HEK293 (cell line): ENCODE results near the gene SCN3A.

ENCODE experiments used
- TCF7L2 ChIP-seq: IDR thresholded peaks from 2 replicates; pipeline ENCODE4 v1.6.1; 2011; ENCODE audit warnings: low read depth, mild to moderate bottlenecking, inconsistent platforms, low read length, moderate library complexity, borderline replicate concordance
- ZBTB8A ChIP-seq: fragments of 450-650 bp; formaldehyde crosslinking; IDR thresholded peaks from 2 replicates; pipeline ENCODE4 v1.5.1; 2016; ENCODE audit warnings: missing biosample characterization, missing genetic modification characterization
- ZNF121 ChIP-seq: fragments of 450-650 bp; formaldehyde crosslinking; IDR thresholded peaks from 2 replicates; pipeline ENCODE4 v1.5.1; 2016; ENCODE audit warnings: missing biosample characterization, missing genetic modification characterization
- ZNF23 ChIP-seq: fragments of 450-650 bp; formaldehyde crosslinking; IDR thresholded peaks from 2 replicates; pipeline ENCODE4 v1.5.1; 2016; ENCODE audit warnings: missing biosample characterization, missing genetic modification characterization, borderline replicate concordance
- ZNF24 ChIP-seq: fragments of 450-650 bp; formaldehyde crosslinking; IDR thresholded peaks from 2 replicates; pipeline ENCODE4 v1.5.1; 2016; ENCODE audit warnings: missing biosample characterization, missing genetic modification characterization
- TF ChIP-seq, protein P1 (sequence below): fragments of 450-650 bp; formaldehyde crosslinking; IDR thresholded peaks from 2 replicates; pipeline ENCODE4 v1.5.1; 2016; ENCODE audit warnings: missing biosample characterization, missing genetic modification characterization
- TF ChIP-seq, protein P2 (sequence below): fragments of 450-650 bp; formaldehyde crosslinking; IDR thresholded peaks from 2 replicates; pipeline ENCODE4 v1.5.1; 2016; ENCODE audit warnings: missing biosample characterization, missing genetic modification characterization
- TF ChIP-seq, protein P3 (sequence below): fragments of 450-650 bp; formaldehyde crosslinking; IDR thresholded peaks from 2 replicates; pipeline ENCODE4 v1.5.1; 2016; ENCODE audit warnings: missing biosample characterization, missing genetic modification characterization

DNA sequence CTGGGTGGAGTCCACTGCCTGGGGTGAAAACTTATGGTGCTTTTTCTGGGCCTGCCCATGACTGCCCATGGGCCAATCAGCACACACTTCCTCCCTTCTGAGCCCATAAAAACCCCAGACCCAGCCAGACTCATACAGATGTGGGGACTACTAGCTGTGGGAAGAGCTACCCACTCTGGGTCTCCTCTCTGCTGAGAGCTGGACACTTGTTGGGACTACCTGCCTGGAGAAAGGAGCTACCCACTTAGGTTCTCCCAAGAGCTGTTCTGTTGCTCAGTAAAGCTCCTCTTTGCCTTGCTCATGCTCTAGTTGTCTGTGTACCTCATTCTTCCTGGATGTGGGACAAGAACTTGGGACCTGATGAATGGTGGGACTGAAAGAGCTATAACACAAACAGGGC is 129.0 kb downstream of the SCN3A start:
- TF ChIP-seq ZNF23, result no peak
- TF ChIP-seq, protein P1, sequence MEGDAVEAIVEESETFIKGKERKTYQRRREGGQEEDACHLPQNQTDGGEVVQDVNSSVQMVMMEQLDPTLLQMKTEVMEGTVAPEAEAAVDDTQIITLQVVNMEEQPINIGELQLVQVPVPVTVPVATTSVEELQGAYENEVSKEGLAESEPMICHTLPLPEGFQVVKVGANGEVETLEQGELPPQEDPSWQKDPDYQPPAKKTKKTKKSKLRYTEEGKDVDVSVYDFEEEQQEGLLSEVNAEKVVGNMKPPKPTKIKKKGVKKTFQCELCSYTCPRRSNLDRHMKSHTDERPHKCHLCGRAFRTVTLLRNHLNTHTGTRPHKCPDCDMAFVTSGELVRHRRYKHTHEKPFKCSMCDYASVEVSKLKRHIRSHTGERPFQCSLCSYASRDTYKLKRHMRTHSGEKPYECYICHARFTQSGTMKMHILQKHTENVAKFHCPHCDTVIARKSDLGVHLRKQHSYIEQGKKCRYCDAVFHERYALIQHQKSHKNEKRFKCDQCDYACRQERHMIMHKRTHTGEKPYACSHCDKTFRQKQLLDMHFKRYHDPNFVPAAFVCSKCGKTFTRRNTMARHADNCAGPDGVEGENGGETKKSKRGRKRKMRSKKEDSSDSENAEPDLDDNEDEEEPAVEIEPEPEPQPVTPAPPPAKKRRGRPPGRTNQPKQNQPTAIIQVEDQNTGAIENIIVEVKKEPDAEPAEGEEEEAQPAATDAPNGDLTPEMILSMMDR, result no peak
- TF ChIP-seq, protein P2, sequence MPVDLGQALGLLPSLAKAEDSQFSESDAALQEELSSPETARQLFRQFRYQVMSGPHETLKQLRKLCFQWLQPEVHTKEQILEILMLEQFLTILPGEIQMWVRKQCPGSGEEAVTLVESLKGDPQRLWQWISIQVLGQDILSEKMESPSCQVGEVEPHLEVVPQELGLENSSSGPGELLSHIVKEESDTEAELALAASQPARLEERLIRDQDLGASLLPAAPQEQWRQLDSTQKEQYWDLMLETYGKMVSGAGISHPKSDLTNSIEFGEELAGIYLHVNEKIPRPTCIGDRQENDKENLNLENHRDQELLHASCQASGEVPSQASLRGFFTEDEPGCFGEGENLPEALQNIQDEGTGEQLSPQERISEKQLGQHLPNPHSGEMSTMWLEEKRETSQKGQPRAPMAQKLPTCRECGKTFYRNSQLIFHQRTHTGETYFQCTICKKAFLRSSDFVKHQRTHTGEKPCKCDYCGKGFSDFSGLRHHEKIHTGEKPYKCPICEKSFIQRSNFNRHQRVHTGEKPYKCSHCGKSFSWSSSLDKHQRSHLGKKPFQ (tag by site-specific recombination), result no peak
- TF ChIP-seq ZBTB8A, result no peak
- no peak for TF ChIP-seq TCF7L2
- TF ChIP-seq ZNF24 (tag by site-specific recombination), result no peak
- TF ChIP-seq, protein P3, sequence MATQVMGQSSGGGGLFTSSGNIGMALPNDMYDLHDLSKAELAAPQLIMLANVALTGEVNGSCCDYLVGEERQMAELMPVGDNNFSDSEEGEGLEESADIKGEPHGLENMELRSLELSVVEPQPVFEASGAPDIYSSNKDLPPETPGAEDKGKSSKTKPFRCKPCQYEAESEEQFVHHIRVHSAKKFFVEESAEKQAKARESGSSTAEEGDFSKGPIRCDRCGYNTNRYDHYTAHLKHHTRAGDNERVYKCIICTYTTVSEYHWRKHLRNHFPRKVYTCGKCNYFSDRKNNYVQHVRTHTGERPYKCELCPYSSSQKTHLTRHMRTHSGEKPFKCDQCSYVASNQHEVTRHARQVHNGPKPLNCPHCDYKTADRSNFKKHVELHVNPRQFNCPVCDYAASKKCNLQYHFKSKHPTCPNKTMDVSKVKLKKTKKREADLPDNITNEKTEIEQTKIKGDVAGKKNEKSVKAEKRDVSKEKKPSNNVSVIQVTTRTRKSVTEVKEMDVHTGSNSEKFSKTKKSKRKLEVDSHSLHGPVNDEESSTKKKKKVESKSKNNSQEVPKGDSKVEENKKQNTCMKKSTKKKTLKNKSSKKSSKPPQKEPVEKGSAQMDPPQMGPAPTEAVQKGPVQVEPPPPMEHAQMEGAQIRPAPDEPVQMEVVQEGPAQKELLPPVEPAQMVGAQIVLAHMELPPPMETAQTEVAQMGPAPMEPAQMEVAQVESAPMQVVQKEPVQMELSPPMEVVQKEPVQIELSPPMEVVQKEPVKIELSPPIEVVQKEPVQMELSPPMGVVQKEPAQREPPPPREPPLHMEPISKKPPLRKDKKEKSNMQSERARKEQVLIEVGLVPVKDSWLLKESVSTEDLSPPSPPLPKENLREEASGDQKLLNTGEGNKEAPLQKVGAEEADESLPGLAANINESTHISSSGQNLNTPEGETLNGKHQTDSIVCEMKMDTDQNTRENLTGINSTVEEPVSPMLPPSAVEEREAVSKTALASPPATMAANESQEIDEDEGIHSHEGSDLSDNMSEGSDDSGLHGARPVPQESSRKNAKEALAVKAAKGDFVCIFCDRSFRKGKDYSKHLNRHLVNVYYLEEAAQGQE (tag by site-specific recombination), result no peak
- no peak for TF ChIP-seq ZNF121
